ENCODE measurements around the gene PSENEN.

DNA sequence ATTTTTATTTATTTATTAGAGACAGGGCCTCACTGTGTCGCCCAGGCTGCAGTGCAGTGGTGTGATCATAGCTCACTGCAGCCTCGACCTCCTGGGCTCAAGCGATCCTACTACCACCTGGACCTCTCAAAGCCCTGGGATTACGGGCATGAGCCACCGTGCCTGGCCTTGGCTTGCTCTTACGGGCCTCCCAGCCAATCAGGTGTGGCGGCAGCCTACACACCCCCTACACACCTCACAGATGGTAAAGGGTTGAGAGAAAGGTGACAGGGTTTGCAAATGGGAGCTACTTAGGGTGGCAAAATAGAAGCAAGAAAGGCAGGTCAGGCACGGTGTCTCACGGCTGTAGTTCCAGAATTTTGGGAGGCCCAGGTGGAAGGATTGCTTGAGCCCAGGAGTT, 42.1 kb upstream of the PSENEN start:
- TF ChIP-seq POLR2A (IDR thresholded peaks at IDR 0.05) (no peak), CTCF (IDR thresholded peaks at IDR 0.05) (no peak)
